Fibroblast of lung (primary cell): ENCODE results near the gene HYPK.

Source experiments
- CTCF ChIP-seq, 2 donors: IDR thresholded peaks in 1 of 2; conservative IDR thresholded peaks in 1 of 2; 1 replicate in 1 of 2; 2 replicates in 1 of 2; pipeline ENCODE4 v1.5.1; 2011 to 2012; ENCODE audit warnings: low read length in 2 of 2, control low read depth in 1 of 2, inconsistent platforms in 1 of 2, low read depth in 1 of 2, mild to moderate bottlenecking in 1 of 2
- EZH2 ChIP-seq: IDR thresholded peaks from 2 replicates; pipeline ENCODE4 v1.5.1; 2012; ENCODE audit warnings: low read length, control low read depth, mild to moderate bottlenecking; ENCODE audit errors: missing control alignments

- TF ChIP-seq CTCF (conservative IDR thresholded peaks at IDR 0.05 in 1 of 2, IDR thresholded peaks at IDR 0.05 in 1 of 2; ENCODE audit: low read depth in 1 of 2, low read length in 2 of 2) (no peak), EZH2 (no peak)
Measured at GRCh38 chr15:43776101-43776717, 24.2 kb upstream of the HYPK start.
